NCI-H1694 treated with DMSO at 0.1 percent for 48 hours (cell line): Measurements from ENCODE around the gene RICTOR.
"Not testable (repeated sequence)": the region's sequence is repeated elsewhere in the genome, so short reads cannot be mapped to it uniquely, and the experiment has no call there.

Experiments used
- DNase-seq: peaks from one replicate; lab custom pipeline; 2025; lab: John Stamatoyannopoulos, UW

The RICTOR gene

GRCh38 chr5:39055027-39055767 lies 19.0 kb downstream of the RICTOR start:
- no peak for DNase-seq

- no peak for DNase-seq
Measured at GRCh38 chr5:39053189-39053588, 21.0 kb downstream of the RICTOR start.

GRCh38 chr5:39052141-39052540 lies 22.1 kb downstream of the RICTOR start:
- DNase-seq = no peak

GRCh38 chr5:39049315-39049714 lies 24.9 kb downstream of the RICTOR start:
- DNase-seq = no peak

GRCh38 chr5:39040875-39041274 lies 33.3 kb downstream of the RICTOR start:
- no peak for DNase-seq

- not testable (repeated sequence) for DNase-seq
Measured at GRCh38 chr5:39034493-39034892, 39.7 kb downstream of the RICTOR start.

- DNase-seq = no peak
Measured at GRCh38 chr5:39031041-39031440, 43.2 kb downstream of the RICTOR start.

GRCh38 chr5:39025456-39025855 lies 48.7 kb downstream of the RICTOR start:
- DNase-seq = no peak

- no peak for DNase-seq
Measured at GRCh38 chr5:39024884-39025283, 49.3 kb downstream of the RICTOR start.

GRCh38 chr5:39024005-39024404 lies 50.2 kb downstream of the RICTOR start:
- DNase-seq = no peak

- DNase-seq = no peak
Measured at GRCh38 chr5:39023121-39023520, 51.1 kb downstream of the RICTOR start.

GRCh38 chr5:39022151-39022550 lies 52.0 kb downstream of the RICTOR start:
- no peak for DNase-seq

- no peak for DNase-seq
Measured at GRCh38 chr5:39021413-39021812, 52.8 kb downstream of the RICTOR start.

GRCh38 chr5:39020458-39020857 lies 53.7 kb downstream of the RICTOR start:
- no peak for DNase-seq

- no peak for DNase-seq
Measured at GRCh38 chr5:39019254-39019653, 54.9 kb downstream of the RICTOR start.

- no peak for DNase-seq
Measured at GRCh38 chr5:39017504-39017903, 56.7 kb downstream of the RICTOR start.

- DNase-seq = no peak
Measured at GRCh38 chr5:39016587-39017275, 57.5 kb downstream of the RICTOR start.

GRCh38 chr5:39015743-39016586 lies 58.2 kb downstream of the RICTOR start:
- DNase-seq = no peak

- no peak for DNase-seq
Measured at GRCh38 chr5:39014561-39014960, 59.6 kb downstream of the RICTOR start.

GRCh38 chr5:39013938-39014337 lies 60.3 kb downstream of the RICTOR start:
- DNase-seq = no peak

GRCh38 chr5:39010958-39011357 lies 63.2 kb downstream of the RICTOR start:
- not testable (repeated sequence) for DNase-seq

- no peak for DNase-seq
Measured at GRCh38 chr5:39009981-39010380, 64.2 kb downstream of the RICTOR start.

- no peak for DNase-seq
Measured at GRCh38 chr5:39009280-39009679, 64.9 kb downstream of the RICTOR start.
